ENCODE measurements around the gene ZNRF3. TPM values are rescaled to one million over a fixed set of nuclear protein-coding genes. Genes with fewer than 3 reads are reported as not detected.
A peak's percentile ranks its signal among the peaks of the same experiment; 100 is the strongest.

The ZNRF3 gene
- total RNA-seq, 1 donor from 2014 or later, result 6.7 TPM

DNA sequence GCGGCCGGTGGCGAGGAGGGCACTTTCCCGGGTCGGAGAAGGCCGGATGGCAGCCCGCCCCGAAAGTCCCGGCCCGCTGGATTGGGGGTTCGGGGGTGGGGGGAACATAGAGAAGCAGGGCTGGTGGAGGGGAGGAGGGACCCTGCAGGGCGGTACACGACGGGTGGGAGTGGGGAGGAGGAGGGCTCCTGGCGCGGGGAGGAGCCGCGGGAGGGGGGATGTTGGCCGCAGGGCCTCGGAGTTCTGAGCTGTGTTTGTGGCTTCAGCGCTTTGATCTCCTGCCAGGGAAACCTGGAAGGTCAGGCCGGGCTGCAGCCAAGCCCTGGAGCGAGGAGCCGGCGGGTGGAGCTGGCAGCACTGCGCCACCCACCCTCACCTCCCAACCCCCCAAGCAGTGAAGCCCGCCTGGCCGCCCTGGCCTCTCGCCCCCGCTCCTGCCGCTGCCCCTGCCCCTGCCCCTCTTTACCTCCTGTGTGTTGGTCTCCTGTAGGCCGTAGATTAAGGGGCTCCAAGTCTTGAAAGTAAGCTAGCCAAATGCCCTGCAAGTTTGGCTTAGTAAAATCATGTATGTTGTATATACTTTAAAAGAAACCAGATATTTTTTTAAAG is 147.3 kb downstream of the ZNRF3 start:
- peak overlapping the region; percentile 75 for H3K4me3 Mint-ChIP-seq (ENCODE audit: unreplicated experiment)
- H3K4me1 Mint-ChIP-seq (ENCODE audit: low read depth), result peaks cover 34% of the 10 kb centered on the region
- H3K9me3 Mint-ChIP-seq (ENCODE audit: low read depth), result no peaks in the 10 kb centered on the region
- H3K27me3 Mint-ChIP-seq (ENCODE audit: low read depth), result no peaks in the 10 kb centered on the region
- TF ChIP-seq, protein P1, sequence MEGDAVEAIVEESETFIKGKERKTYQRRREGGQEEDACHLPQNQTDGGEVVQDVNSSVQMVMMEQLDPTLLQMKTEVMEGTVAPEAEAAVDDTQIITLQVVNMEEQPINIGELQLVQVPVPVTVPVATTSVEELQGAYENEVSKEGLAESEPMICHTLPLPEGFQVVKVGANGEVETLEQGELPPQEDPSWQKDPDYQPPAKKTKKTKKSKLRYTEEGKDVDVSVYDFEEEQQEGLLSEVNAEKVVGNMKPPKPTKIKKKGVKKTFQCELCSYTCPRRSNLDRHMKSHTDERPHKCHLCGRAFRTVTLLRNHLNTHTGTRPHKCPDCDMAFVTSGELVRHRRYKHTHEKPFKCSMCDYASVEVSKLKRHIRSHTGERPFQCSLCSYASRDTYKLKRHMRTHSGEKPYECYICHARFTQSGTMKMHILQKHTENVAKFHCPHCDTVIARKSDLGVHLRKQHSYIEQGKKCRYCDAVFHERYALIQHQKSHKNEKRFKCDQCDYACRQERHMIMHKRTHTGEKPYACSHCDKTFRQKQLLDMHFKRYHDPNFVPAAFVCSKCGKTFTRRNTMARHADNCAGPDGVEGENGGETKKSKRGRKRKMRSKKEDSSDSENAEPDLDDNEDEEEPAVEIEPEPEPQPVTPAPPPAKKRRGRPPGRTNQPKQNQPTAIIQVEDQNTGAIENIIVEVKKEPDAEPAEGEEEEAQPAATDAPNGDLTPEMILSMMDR (IDR thresholded peaks at IDR 0.05), result no peak
- no peaks in the 10 kb centered on the region for H3K36me3 Mint-ChIP-seq (ENCODE audit: low read depth)
- no peak for DNase-seq (ENCODE audit: low spot score)
- peak overlapping the region; percentile 97 for H3K27ac Mint-ChIP-seq (ENCODE audit: unreplicated experiment)

DNA sequence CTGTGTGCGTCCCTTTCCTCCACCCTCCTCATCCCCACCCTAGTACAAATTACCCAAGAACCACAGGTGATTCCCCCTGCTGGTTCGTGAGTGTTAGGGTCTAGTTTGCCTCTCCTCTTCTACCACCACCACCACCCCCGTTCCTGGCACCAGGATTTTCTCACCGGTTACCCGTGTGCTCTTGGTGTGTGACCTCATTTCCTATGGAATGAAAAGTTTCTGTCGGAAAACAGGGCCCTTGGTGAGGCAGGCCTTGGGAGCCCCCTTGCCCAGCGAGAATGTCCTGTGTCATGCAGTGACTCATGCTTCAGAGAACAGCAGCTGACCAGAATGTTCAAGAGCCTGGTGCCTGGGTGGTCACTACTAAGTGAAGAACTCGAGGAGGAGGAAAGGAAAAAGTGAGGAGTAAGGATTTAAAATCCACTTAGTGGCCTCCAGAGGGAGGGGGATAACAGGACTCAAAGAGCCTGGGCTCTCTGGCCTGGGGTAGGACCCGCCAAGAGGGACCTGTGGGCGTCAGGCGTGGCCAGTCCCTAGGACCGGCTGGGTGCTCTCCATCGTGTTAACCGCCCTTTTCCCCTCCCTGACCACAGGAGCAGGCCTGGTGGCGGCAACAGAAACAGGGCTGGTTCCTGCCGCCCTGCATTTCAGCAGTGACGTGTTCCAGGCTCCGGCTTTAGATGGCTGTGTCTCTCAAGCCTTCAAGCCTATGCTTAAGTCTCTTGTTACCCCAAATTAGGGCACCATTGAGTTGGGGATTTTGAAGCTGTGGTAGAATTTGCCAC is 148.0 kb downstream of the ZNRF3 start:
- no peak for DNase-seq (ENCODE audit: low spot score)
- H3K9me3 Mint-ChIP-seq (ENCODE audit: low read depth), result no peaks in the 10 kb centered on the region
- TF ChIP-seq, protein P1 (IDR thresholded peaks at IDR 0.05), result peak; percentile 60
- no peaks in the 10 kb centered on the region for H3K27me3 Mint-ChIP-seq (ENCODE audit: low read depth)
- H3K4me3 Mint-ChIP-seq (ENCODE audit: unreplicated experiment), result peak overlapping the region; percentile 75
- H3K4me1 Mint-ChIP-seq (ENCODE audit: low read depth), result peaks cover 38% of the 10 kb centered on the region
- H3K36me3 Mint-ChIP-seq (ENCODE audit: low read depth), result no peaks in the 10 kb centered on the region
- H3K27ac Mint-ChIP-seq (ENCODE audit: unreplicated experiment), result peak overlapping the region; percentile 97

DNA sequence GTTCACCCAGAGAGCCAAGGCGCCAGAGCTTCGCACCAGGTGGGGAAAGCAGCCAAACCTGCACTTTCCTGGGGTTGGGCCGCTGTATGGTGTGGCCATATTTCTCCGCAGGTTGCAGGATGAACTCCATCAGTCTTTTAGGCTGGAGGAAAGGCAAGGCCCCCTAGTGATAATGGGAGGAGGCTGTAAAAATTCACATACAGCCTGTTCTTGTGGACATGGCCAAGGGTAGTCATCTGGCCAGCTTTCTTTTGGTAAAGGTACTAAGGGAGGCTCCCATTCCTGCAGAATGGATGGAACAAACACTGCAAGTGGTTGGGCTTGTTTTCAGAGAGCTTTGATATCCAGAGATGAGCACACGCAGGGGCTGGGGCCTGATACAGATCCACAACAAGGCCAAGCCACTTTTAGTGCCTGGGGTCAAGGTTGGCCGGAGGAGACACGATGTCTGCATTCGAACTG is 148.7 kb downstream of the ZNRF3 start:
- DNase-seq (ENCODE audit: low spot score), result no peak
- no peaks in the 10 kb centered on the region for H3K9me3 Mint-ChIP-seq (ENCODE audit: low read depth)
- H3K4me1 Mint-ChIP-seq (ENCODE audit: low read depth), result peaks cover 40% of the 10 kb centered on the region
- H3K27me3 Mint-ChIP-seq (ENCODE audit: low read depth), result no peaks in the 10 kb centered on the region
- TF ChIP-seq, protein P1 (IDR thresholded peaks at IDR 0.05), result peak; percentile 26
- no peaks in the 10 kb centered on the region for H3K36me3 Mint-ChIP-seq (ENCODE audit: low read depth)
- H3K27ac Mint-ChIP-seq (ENCODE audit: unreplicated experiment), result peak overlapping the region; percentile 97
- peak overlapping the region; percentile 75 for H3K4me3 Mint-ChIP-seq (ENCODE audit: unreplicated experiment)

DNA sequence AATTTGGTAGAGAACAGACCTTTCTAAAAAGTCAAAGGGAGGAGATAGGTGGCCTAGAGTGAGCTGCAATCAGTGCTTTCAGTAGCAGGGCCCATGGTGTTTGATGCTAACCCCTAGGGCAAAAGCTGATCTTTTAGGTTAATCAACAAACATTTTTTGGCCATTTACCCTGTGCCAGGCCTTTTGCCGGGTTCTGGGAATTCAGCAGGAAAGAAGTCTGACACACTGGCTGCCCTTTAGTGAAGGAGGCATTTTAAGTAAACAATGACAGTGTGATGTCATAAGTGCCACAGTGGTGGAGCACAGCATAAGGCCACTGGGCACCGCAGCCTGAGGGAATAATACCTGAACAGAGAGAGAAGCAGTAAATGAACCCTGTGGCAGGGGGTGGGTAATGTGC is 149.2 kb downstream of the ZNRF3 start:
- peaks cover 45% of the 10 kb centered on the region for H3K4me1 Mint-ChIP-seq (ENCODE audit: low read depth)
- no peaks in the 10 kb centered on the region for H3K36me3 Mint-ChIP-seq (ENCODE audit: low read depth)
- no peaks in the 10 kb centered on the region for H3K27me3 Mint-ChIP-seq (ENCODE audit: low read depth)
- TF ChIP-seq, protein P1 (IDR thresholded peaks at IDR 0.05), result no peak
- no peak overlapping the region for H3K4me3 Mint-ChIP-seq (ENCODE audit: unreplicated experiment)
- no peaks in the 10 kb centered on the region for H3K9me3 Mint-ChIP-seq (ENCODE audit: low read depth)
- H3K27ac Mint-ChIP-seq (ENCODE audit: unreplicated experiment), result peak overlapping the region; percentile 97
- no peak for DNase-seq (ENCODE audit: low spot score)

DNA sequence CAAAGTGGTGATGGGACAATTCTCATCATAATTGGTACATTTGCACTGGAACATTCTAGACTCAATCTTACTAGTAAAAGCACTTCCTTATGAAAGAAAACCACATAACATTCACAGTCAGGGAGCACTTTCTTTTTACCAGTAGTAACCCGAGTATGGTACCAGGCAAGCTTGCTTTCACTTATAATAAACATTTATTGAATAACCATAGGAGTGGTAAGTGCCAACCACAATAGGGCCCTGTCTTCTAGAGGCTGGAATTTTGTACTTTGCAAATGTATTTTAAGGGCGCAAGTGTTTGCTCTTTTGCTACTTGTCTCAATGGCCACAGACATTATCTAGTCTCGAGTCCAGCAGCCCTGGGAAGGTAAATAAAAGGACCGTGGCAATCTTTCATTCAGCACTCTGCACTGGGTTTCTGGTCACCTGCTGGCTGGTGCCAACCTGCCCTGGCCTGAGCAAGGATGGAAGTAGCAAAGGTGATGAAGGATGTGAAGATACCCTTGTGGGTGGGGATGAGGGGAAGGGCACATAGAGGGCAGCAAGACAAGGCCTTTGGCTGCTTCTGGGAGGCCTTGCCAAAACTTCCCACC is 154.1 kb downstream of the ZNRF3 start:
- DNase-seq (ENCODE audit: low spot score), result no peak
- Mint-ChIP-seq H3K27me3 (ENCODE audit: low read depth) (no peaks in the 10 kb centered on the region), H3K4me3 (ENCODE audit: unreplicated experiment) (no peak overlapping the region), H3K4me1 (ENCODE audit: low read depth) (peaks cover 30% of the 10 kb centered on the region), H3K36me3 (ENCODE audit: low read depth) (no peaks in the 10 kb centered on the region), H3K9me3 (ENCODE audit: low read depth) (no peaks in the 10 kb centered on the region), H3K27ac (ENCODE audit: unreplicated experiment) (no peak overlapping the region)
- TF ChIP-seq, protein P1 (IDR thresholded peaks at IDR 0.05), result no peak

Measured in chondrocyte (in vitro differentiated cells).